ENCODE data around the gene MAF. TPM values are rescaled to one million over a fixed set of nuclear protein-coding genes. Genes with fewer than 3 reads are reported as not detected.

MAF gene
- total RNA-seq, 1 experiment from 2014 or later, result 0.47 TPM

DNA sequence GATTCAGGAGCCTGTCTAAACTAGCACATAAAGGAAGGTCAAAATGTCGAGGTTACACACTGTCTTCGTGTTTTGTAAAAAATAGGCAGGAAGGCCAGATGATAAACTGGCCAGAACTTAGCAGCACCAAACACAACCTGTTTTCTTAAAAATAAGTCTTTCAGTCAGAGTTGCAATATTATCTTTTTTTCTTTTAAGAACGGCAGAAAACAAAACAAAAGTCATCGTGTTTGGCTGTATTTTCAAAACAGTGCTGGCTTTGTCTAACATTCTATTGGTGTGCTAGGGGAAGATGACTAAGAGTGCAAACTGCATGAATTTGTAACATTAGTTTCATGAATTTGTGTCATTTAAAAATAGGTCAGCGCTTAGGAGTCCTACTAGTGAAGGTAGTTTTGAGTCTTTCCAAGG, 5.3 kb downstream of the MAF start:
- Mint-ChIP-seq H3K36me3 (ENCODE audit: insufficient read depth, unreplicated experiment) (no peaks in the 10 kb centered on the region), H3K4me3 (ENCODE audit: unreplicated experiment) (no peak overlapping the region), H3K27me3 (ENCODE audit: insufficient read depth, unreplicated experiment) (no peaks in the 10 kb centered on the region), H3K9me3 (ENCODE audit: unreplicated experiment) (no peaks in the 10 kb centered on the region), H3K27ac (ENCODE audit: low read depth, unreplicated experiment) (no peak overlapping the region), H3K4me1 (ENCODE audit: insufficient read depth, unreplicated experiment) (no peaks in the 10 kb centered on the region)
- CTCF ChIA-PET, result interaction anchor here (0.7 kb wide), 2 partner anchors 252 to 505 kb away, joined by 3 to 4 read pairs; no protein-coding TSS in a partner anchor
- POLR2A ChIA-PET, result no interaction called here
- BruUV-seq (replicated peaks), result no TSS peak
- intact Hi-C loops (cut with micrococcal nuclease), result no loop called here
- TF ChIP-seq, protein P1, sequence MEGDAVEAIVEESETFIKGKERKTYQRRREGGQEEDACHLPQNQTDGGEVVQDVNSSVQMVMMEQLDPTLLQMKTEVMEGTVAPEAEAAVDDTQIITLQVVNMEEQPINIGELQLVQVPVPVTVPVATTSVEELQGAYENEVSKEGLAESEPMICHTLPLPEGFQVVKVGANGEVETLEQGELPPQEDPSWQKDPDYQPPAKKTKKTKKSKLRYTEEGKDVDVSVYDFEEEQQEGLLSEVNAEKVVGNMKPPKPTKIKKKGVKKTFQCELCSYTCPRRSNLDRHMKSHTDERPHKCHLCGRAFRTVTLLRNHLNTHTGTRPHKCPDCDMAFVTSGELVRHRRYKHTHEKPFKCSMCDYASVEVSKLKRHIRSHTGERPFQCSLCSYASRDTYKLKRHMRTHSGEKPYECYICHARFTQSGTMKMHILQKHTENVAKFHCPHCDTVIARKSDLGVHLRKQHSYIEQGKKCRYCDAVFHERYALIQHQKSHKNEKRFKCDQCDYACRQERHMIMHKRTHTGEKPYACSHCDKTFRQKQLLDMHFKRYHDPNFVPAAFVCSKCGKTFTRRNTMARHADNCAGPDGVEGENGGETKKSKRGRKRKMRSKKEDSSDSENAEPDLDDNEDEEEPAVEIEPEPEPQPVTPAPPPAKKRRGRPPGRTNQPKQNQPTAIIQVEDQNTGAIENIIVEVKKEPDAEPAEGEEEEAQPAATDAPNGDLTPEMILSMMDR (IDR thresholded peaks at IDR 0.05; ENCODE audit: unreplicated experiment), result no peak
- no peak for DNase-seq (ENCODE audit: unreplicated experiment)

DNA sequence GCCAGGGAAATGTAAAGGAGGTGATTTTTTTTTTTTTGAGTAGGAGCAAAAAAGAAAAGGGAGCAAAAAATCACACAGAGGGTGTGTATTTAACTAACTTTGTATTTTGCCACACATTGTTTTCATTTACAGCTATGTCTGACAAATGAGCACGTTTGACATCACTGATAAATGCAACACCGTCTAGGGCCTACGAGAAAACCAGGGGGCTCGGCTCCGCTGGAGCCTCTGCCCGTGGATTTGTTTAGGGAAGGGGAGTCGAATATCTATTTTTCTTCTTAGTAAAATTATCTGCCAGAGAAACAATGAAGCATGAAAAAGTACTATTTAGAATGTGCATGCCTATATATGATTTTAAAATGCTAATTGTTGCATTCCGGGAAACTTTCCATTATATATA, 6.8 kb downstream of the MAF start:
- POLR2A ChIA-PET, result no interaction called here

DNA sequence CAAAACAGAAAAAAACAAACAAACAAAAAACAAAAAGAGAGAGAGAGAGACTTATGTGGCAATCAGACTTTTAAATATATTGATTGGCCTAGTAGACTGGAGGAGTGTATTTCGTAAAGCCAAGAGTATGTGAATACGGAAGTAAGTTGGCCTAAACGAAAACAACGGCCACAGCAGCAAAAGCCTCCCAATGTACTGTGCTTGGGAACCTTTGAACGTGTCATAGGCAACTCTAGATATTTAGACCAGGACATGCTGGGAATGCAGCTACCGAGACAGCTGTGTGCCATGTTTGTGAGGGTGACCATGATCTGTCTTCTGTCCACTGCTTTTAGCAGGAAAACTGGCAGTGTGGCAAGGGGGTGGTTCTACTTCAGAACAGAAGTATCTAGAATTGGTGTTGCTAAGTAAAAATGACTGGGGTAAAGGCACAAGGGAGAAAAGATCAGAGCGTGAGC, 7.4 kb downstream of the MAF start:
- no peaks in the 10 kb centered on the region for H3K9me3 Mint-ChIP-seq (ENCODE audit: unreplicated experiment)
- peaks cover 2% of the 10 kb centered on the region for H3K27me3 Mint-ChIP-seq (ENCODE audit: insufficient read depth, unreplicated experiment)
- no TSS peak for BruUV-seq (replicated peaks)
- intact Hi-C loops (cut with micrococcal nuclease), result no loop called here
- H3K36me3 Mint-ChIP-seq (ENCODE audit: insufficient read depth, unreplicated experiment), result no peaks in the 10 kb centered on the region
- no peak overlapping the region for H3K27ac Mint-ChIP-seq (ENCODE audit: low read depth, unreplicated experiment)
- CTCF ChIA-PET, result interaction anchor here (0.7 kb wide), 2 partner anchors 222 to 1382 kb away, joined by 4 to 5 read pairs; no protein-coding TSS in a partner anchor
- TF ChIP-seq, protein P1 (IDR thresholded peaks at IDR 0.05; ENCODE audit: unreplicated experiment), result no peak
- H3K4me1 Mint-ChIP-seq (ENCODE audit: insufficient read depth, unreplicated experiment), result no peaks in the 10 kb centered on the region
- H3K4me3 Mint-ChIP-seq (ENCODE audit: unreplicated experiment), result no peak overlapping the region
- POLR2A ChIA-PET, result interaction anchor here (0.5 to 0.7 kb wide), 2 partner anchors 1234 to 1493 kb away, joined by 3 read pairs; no protein-coding TSS in a partner anchor
- no peak for DNase-seq (ENCODE audit: unreplicated experiment)

More for the DNA sequence above, 6.8 kb downstream of the MAF start:
- H3K9me3 Mint-ChIP-seq (ENCODE audit: unreplicated experiment), result no peaks in the 10 kb centered on the region
- intact Hi-C loops (cut with micrococcal nuclease), result no loop called here
- BruUV-seq (replicated peaks), result no TSS peak
- no peaks in the 10 kb centered on the region for H3K4me1 Mint-ChIP-seq (ENCODE audit: insufficient read depth, unreplicated experiment)
- CTCF ChIA-PET, result no interaction called here
- TF ChIP-seq, protein P1 (IDR thresholded peaks at IDR 0.05; ENCODE audit: unreplicated experiment), result no peak
- DNase-seq (ENCODE audit: unreplicated experiment), result no peak
- no peaks in the 10 kb centered on the region for H3K27me3 Mint-ChIP-seq (ENCODE audit: insufficient read depth, unreplicated experiment)
- no peak overlapping the region for H3K27ac Mint-ChIP-seq (ENCODE audit: low read depth, unreplicated experiment)
- no peaks in the 10 kb centered on the region for H3K36me3 Mint-ChIP-seq (ENCODE audit: insufficient read depth, unreplicated experiment)
- no peak overlapping the region for H3K4me3 Mint-ChIP-seq (ENCODE audit: unreplicated experiment)

DNA sequence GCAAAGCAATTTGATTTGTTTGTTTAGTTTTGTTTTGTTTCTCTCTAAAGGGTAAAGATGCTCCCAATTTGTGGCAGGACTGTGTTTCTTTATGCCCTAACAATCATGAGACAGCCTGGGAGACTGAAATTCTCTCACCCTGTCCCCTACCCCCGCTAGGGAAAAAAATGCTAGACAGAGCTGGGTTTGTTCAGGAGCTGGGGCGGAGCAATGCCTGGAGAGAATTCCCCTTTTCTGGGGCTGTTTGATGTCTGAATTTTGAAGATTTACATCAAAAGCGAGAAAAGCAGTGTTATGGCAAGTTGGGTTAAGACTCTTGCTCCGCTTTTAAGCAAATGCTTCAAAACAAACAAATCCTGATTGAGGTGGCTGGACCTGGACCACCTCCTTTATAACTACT, 8.4 kb downstream of the MAF start:
- TF ChIP-seq, protein P1 (IDR thresholded peaks at IDR 0.05; ENCODE audit: unreplicated experiment), result no peak
- CTCF ChIA-PET, result interaction anchor here (0.7 kb wide), 1 partner anchor 222 kb away, joined by 5 read pairs; no protein-coding TSS in a partner anchor
- intact Hi-C loops (cut with micrococcal nuclease), result no loop called here
- peaks cover 11% of the 10 kb centered on the region for H3K27me3 Mint-ChIP-seq (ENCODE audit: insufficient read depth, unreplicated experiment)
- H3K9me3 Mint-ChIP-seq (ENCODE audit: unreplicated experiment), result no peaks in the 10 kb centered on the region
- POLR2A ChIA-PET, result interaction anchor here (0.7 kb wide), 1 partner anchor 1233 kb away, joined by 3 read pairs; no protein-coding TSS in a partner anchor
- no peaks in the 10 kb centered on the region for H3K4me1 Mint-ChIP-seq (ENCODE audit: insufficient read depth, unreplicated experiment)
- no peak for DNase-seq (ENCODE audit: unreplicated experiment)
- BruUV-seq (replicated peaks), result no TSS peak
- H3K4me3 Mint-ChIP-seq (ENCODE audit: unreplicated experiment), result no peak overlapping the region
- no peak overlapping the region for H3K27ac Mint-ChIP-seq (ENCODE audit: low read depth, unreplicated experiment)
- no peaks in the 10 kb centered on the region for H3K36me3 Mint-ChIP-seq (ENCODE audit: insufficient read depth, unreplicated experiment)
